ENCODE results near the gene DCST1.

The DCST1 gene

DNA sequence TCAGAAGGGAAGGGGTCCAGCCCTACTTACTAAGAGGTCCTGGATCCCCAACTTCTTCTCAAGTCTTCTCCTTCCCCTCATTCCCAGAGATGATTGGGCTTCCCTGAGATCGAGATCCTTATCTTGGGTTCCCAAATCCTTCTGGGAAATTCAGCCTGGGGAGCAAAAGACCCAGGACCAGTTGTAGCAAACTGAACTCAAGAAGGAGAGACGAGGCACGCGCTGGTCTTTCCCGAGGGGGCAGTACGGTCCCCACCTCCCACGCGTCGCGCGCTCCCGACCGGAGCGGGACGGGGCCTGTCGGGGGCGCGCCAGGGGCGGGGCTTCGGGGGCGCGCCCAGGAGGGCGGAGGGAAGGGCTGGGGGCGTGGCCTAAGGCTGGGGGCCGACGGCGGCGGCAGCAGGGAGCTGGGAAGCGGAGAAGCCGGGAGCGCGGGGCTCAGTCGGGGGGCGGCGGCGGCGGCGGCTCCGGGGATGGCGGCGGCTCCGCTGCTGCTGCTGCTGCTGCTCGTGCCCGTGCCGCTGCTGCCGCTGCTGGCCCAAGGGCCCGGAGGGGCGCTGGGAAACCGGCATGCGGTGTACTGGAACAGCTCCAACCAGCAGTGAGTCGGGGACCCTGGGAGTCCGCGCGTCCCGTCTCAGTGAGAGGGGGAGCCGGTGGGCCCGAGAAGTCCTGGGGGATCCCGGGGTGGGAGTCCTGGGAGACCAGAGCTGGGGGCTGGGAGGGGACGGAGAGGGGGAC lies 45.0 kb downstream of the DCST1 start, which contains the start of gene EFNA3:
EFNA3 (plus strand) TSS at position 369 of the 741 bp plus-strand sequence; CDS start at position 474, 105 bp downstream.
- Histone ChIP-seq H3K27ac (ENCODE audit: low read depth, low read length) (no peak within 1 kb of the TSS), H3K27me3 (ENCODE audit: low read length) (no peaks in the 10 kb centered on the region), H2AFZ (ENCODE audit: low read depth, low read length, severe bottlenecking) (no peak within 1 kb of the TSS)

DNA sequence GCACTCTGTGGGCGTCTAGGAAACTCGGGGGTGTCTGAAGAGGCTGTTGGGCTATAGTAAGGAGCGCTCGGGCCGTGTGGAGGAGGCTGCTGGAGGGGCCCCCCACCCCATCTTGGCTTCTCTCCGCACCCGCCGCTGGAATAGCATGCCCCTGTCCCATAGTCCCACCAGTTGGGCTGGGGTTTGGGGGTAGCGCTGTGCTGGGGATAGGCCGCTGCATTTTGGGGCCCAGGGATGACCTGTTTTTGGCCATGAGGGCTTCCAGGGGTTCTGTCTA lies 45.5 kb downstream of the DCST1 start:
- TF ChIP-seq, protein P1, sequence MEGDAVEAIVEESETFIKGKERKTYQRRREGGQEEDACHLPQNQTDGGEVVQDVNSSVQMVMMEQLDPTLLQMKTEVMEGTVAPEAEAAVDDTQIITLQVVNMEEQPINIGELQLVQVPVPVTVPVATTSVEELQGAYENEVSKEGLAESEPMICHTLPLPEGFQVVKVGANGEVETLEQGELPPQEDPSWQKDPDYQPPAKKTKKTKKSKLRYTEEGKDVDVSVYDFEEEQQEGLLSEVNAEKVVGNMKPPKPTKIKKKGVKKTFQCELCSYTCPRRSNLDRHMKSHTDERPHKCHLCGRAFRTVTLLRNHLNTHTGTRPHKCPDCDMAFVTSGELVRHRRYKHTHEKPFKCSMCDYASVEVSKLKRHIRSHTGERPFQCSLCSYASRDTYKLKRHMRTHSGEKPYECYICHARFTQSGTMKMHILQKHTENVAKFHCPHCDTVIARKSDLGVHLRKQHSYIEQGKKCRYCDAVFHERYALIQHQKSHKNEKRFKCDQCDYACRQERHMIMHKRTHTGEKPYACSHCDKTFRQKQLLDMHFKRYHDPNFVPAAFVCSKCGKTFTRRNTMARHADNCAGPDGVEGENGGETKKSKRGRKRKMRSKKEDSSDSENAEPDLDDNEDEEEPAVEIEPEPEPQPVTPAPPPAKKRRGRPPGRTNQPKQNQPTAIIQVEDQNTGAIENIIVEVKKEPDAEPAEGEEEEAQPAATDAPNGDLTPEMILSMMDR (IDR thresholded peaks at IDR 0.05; ENCODE audit: insufficient read depth, low read length, poor library complexity, severe bottlenecking) = no peak
- no peak for TF ChIP-seq EZH2phosphoT487 (conservative IDR thresholded peaks at IDR 0.05; ENCODE audit: low read length)
- Histone ChIP-seq H3K4me3 (ENCODE audit: insufficient read depth, low read length, poor library complexity, severe bottlenecking) (peak overlapping the region; percentile 44), H2AFZ (ENCODE audit: low read depth, low read length, severe bottlenecking) (no peak overlapping the region), H3K36me3 (ENCODE audit: low read length) (no peaks in the 10 kb centered on the region), H3K27ac (ENCODE audit: low read depth, low read length) (no peak overlapping the region), H3K9me2 (replicated peaks; ENCODE audit: insufficient read depth, low read length) (no peaks in the 10 kb centered on the region), H3F3A (ENCODE audit: insufficient read depth) (no peaks in the 10 kb centered on the region), H3K79me2 (ENCODE audit: insufficient read depth, low read length) (no peaks in the 10 kb centered on the region), H4K20me1 (ENCODE audit: low read depth, low read length) (no peaks in the 10 kb centered on the region), H3K27me3 (ENCODE audit: low read length) (no peaks in the 10 kb centered on the region), H3K4me2 (ENCODE audit: low read depth, low read length, poor library complexity, severe bottlenecking) (peak overlapping the region; percentile 73), H3K9ac (ENCODE audit: low read length) (peak overlapping the region; percentile 29), H3K9me3 (ENCODE audit: insufficient read depth, low read length) (no peaks in the 10 kb centered on the region)

More for the DNA sequence above, 45.0 kb downstream of the DCST1 start, which contains the start of gene EFNA3:
- H4K20me1 ChIP-seq (ENCODE audit: low read depth, low read length) = no peaks in the 10 kb centered on the region
- H3K36me3 ChIP-seq (ENCODE audit: low read length) = no peaks in the 10 kb centered on the region
- H3F3A ChIP-seq (ENCODE audit: insufficient read depth) = no peaks in the 10 kb centered on the region
- H3K79me2 ChIP-seq (ENCODE audit: insufficient read depth, low read length) = no peaks in the 10 kb centered on the region
- TF ChIP-seq, protein P1 (IDR thresholded peaks at IDR 0.05; ENCODE audit: insufficient read depth, low read length, poor library complexity, severe bottlenecking) = no peak
- no peak; the same call in 1 of the 2 replicates for TF ChIP-seq EZH2phosphoT487 (conservative IDR thresholded peaks at IDR 0.05; ENCODE audit: low read length)
- peak within 1 kb of the TSS; percentile 44 for H3K4me3 ChIP-seq (ENCODE audit: insufficient read depth, low read length, poor library complexity, severe bottlenecking)
- no peaks in the 10 kb centered on the region for H3K9me3 ChIP-seq (ENCODE audit: insufficient read depth, low read length)
- H3K4me2 ChIP-seq (ENCODE audit: low read depth, low read length, poor library complexity, severe bottlenecking) = peak within 1 kb of the TSS; percentile 73
- H3K9ac ChIP-seq (ENCODE audit: low read length) = peak within 1 kb of the TSS; percentile 29
- no peaks in the 10 kb centered on the region for H3K9me2 ChIP-seq (replicated peaks; ENCODE audit: insufficient read depth, low read length)

DNA sequence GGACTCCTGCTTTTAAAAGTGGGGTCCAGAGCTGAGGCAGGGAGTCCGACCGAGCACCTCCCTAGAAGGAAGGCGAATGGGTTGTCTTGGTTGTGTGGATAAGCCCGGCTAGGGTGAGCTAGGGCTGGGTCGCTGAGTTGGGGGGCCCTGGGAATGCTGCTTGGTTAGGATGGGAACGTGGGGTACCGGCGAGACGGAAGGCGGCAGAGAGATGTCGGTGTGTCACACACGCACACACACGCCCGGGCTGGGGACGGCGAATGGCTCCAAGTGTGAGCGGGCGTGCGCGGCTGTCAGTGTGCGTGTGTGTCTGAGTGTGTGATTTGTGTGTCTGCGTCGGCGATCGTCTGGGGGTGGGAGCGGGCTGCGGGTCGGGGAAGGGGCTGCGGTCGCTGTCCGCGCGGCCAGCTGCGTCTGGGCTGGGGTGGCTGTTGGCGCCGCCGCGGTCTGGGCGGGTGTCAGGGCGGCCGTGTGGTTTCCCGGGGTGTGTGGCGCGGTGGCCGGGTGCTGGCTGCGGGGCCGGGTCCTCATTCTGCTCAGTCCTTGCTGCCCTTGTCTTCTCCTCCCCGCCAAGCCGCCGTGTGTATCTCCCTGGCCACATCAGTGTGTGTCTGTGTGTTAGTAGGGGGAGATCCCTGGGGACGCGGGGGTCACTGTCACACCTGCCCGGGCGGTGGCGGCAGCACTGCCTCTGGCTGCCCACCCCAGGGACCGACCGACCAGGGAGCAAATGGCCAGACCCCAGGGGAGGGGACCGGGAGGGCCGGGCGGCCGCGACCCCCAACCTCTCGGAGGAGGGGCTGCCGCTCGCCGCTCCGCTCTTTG lies 46.1 kb downstream of the DCST1 start:
- Histone ChIP-seq H3K27ac (ENCODE audit: low read depth, low read length) (no peak overlapping the region), H3K9me3 (ENCODE audit: insufficient read depth, low read length) (no peaks in the 10 kb centered on the region), H3K27me3 (ENCODE audit: low read length) (no peaks in the 10 kb centered on the region), H3K36me3 (ENCODE audit: low read length) (no peaks in the 10 kb centered on the region), H3K4me3 (ENCODE audit: insufficient read depth, low read length, poor library complexity, severe bottlenecking) (no peak overlapping the region), H4K20me1 (ENCODE audit: low read depth, low read length) (no peaks in the 10 kb centered on the region), H2AFZ (ENCODE audit: low read depth, low read length, severe bottlenecking) (no peak overlapping the region), H3K9me2 (replicated peaks; ENCODE audit: insufficient read depth, low read length) (no peaks in the 10 kb centered on the region), H3K79me2 (ENCODE audit: insufficient read depth, low read length) (no peaks in the 10 kb centered on the region), H3K9ac (ENCODE audit: low read length) (peak overlapping the region; percentile 29; the same call in 1 of the 2 replicates), H3F3A (ENCODE audit: insufficient read depth) (no peaks in the 10 kb centered on the region), H3K4me2 (ENCODE audit: low read depth, low read length, poor library complexity, severe bottlenecking) (peak overlapping the region; percentile 73)
- TF ChIP-seq EZH2phosphoT487 (conservative IDR thresholded peaks at IDR 0.05; ENCODE audit: low read length) = no peak
- TF ChIP-seq, protein P1 (IDR thresholded peaks at IDR 0.05; ENCODE audit: insufficient read depth, low read length, poor library complexity, severe bottlenecking) = no peak
